Testis (tissue), 5 donors: ENCODE results near the gene ZNF365. TPM values are rescaled to one million over a fixed set of nuclear protein-coding genes. Genes with fewer than 3 reads are reported as not detected.

ENCODE experiments used
- DNase-seq: peaks from one replicate; pipeline ENCODE4 v3.0.0-alpha.2; 2019
- H3K27ac ChIP-seq, 2 donors: fragments of 200-600 bp; sonication (generic); one replicate each; pipeline ENCODE4 v1.5.1; 2019
- H3K27me3 ChIP-seq: fragments of 200-600 bp; sonication (generic); one replicate; pipeline ENCODE4 v1.5.1; 2019
- H3K36me3 ChIP-seq: fragments of 200-600 bp; sonication (generic); one replicate; pipeline ENCODE4 v1.5.1; 2017; ENCODE audit warnings: low read depth; ENCODE audit errors: missing control alignments
- H3K4me1 ChIP-seq: fragments of 200-600 bp; sonication (generic); one replicate; pipeline ENCODE4 v1.5.1; 2019
- H3K4me3 ChIP-seq, 2 donors: fragments of 200-600 bp; sonication (generic); one replicate each; pipeline ENCODE4 v1.5.1; 2017 to 2019
- H3K9me3 ChIP-seq: fragments of 200-600 bp; sonication (generic); one replicate; pipeline ENCODE4 v1.5.1; 2017
- CTCF ChIP-seq, 3 experiments: fragments of 450-650 bp in 2 of 3; fragments of 200-600 bp in 1 of 3; sonication (generic) in 1 of 3; IDR thresholded peaks; one replicate each; pipeline ENCODE4 v1.5.1; 2016 to 2019; ENCODE audit warnings: antibody characterized with exemption in 3 of 3, mild to moderate bottlenecking in 2 of 3, moderate library complexity in 1 of 3
- POLR2A ChIP-seq: fragments of 450-650 bp; IDR thresholded peaks from one replicate; pipeline ENCODE4 v1.6.1; 2017; ENCODE audit warnings: antibody characterized with exemption, mild to moderate bottlenecking, moderate library complexity
- WGBS, 2 donors: methylation state at CpG; one replicate each; pipeline ENCODE4 v1.1.5; 2018; 5-methylcytosine and 5-hydroxymethylcytosine counted together
- intact Hi-C: fragments of 100-400 bp; cut with DNase I; formaldehyde crosslinking; loops from one replicate; pipeline ENCODE4 v1.15.1; 2023; ENCODE audit warnings: low total_unique reads
- long read RNA-seq, 2 donors: transcript quantifications; one replicate each; lab custom pipeline, GENCODE V29; 2026
- polyA plus RNA-seq: library from polyadenylated mRNA; stranded (reverse); fragments of 350-450 nt; fragmentation: Illumina TruSeq; extraction: RNeasy Lipid Tissue Mini Kit (QIAGEN cat#74804); gene quantifications from one replicate; pipeline ENCODE4 v1.2.3, GENCODE V29; 2014; ENCODE audit warnings: low read depth, low replicate concordance; ENCODE audit not compliant: insufficient read depth
- total RNA-seq, 2 donors: library from RNA; depleted of rRNA; stranded (reverse); fragments of >200 nt; gene quantifications; one replicate each; pipeline ENCODE4 v1.2.3, GENCODE V29; 2016

Gene ZNF365
- total RNA-seq (1 to 10 TPM; 1.2 to 2.8 TPM), polyA plus RNA-seq (1.0 TPM)
- long read RNA-seq, donor 1, result 0 reads
- long read RNA-seq, donor 2, result 0 reads

- H3K36me3 ChIP-seq, result no peaks in the 10 kb centered on the region
- intact Hi-C loops, result no loop called here
- H3K4me1 ChIP-seq, result peaks cover 4% of the 10 kb centered on the region
- DNase-seq, result no peak
- no peaks in the 10 kb centered on the region for H3K27me3 ChIP-seq
- WGBS, 2 donors, result 0 to 4% methylated on average over 17 to 22 of the region's 73 CpGs
- TF ChIP-seq POLR2A, result no peak
- TF ChIP-seq CTCF (IDR thresholded peaks at IDR 0.05), result no peak
- no peaks in the 10 kb centered on the region for H3K9me3 ChIP-seq
- H3K27ac ChIP-seq, result peak within 1 kb of the TSS in 1 of 2 donors; percentile 45
- H3K4me3 ChIP-seq, result peak within 1 kb of the TSS; percentile 62 to 66
Observed at GRCh38 chr10:62373995-62374861, at the start of gene ZNF365. Gene ZNF365, plus strand, starts transcription at chr10:62374369. Its CDS starts 1,825 bp downstream, at chr10:62376194.

- H3K27ac ChIP-seq, result no peak overlapping the region
- intact Hi-C loops, result no loop called here
- no peaks in the 10 kb centered on the region for H3K4me1 ChIP-seq
- H3K36me3 ChIP-seq, result no peaks in the 10 kb centered on the region
- no peaks in the 10 kb centered on the region for H3K9me3 ChIP-seq
- H3K27me3 ChIP-seq, result no peaks in the 10 kb centered on the region
- TF ChIP-seq CTCF (IDR thresholded peaks at IDR 0.05), result no peak
- no peak for TF ChIP-seq POLR2A
- no peak for DNase-seq
- H3K4me3 ChIP-seq, result no peak overlapping the region
- 63 to 66% methylated on average over 1 of the region's 1 CpG for WGBS, 2 donors
Observed at GRCh38 chr10:62326176-62326575, 48.0 kb upstream of the ZNF365 start.

- Histone ChIP-seq H3K27me3 (no peaks in the 10 kb centered on the region), H3K9me3 (no peaks in the 10 kb centered on the region), H3K36me3 (no peaks in the 10 kb centered on the region), H3K27ac (no peak overlapping the region), H3K4me1 (no peaks in the 10 kb centered on the region), H3K4me3 (no peak overlapping the region)
- intact Hi-C loops, result no loop called here
- TF ChIP-seq CTCF (IDR thresholded peaks at IDR 0.05) (no peak), POLR2A (no peak)
- 69 to 79% methylated on average over 3 of the region's 3 CpGs for WGBS, 2 donors
- no peak for DNase-seq
Observed at GRCh38 chr10:62327885-62328284, 46.3 kb upstream of the ZNF365 start.

- H3K4me3 ChIP-seq, result no peak overlapping the region
- H3K27me3 ChIP-seq, result no peaks in the 10 kb centered on the region
- no peaks in the 10 kb centered on the region for H3K4me1 ChIP-seq
- no peaks in the 10 kb centered on the region for H3K36me3 ChIP-seq
- no peak overlapping the region for H3K27ac ChIP-seq
- intact Hi-C loops, result no loop called here
- 97% methylated on average over 1 of the region's 1 CpG for WGBS, 2 donors
- no peak for DNase-seq
- TF ChIP-seq POLR2A (no peak), CTCF (IDR thresholded peaks at IDR 0.05) (no peak)
- no peaks in the 10 kb centered on the region for H3K9me3 ChIP-seq
Observed at GRCh38 chr10:62330213-62330612, 44.0 kb upstream of the ZNF365 start.

- Histone ChIP-seq H3K4me3 (no peak overlapping the region), H3K4me1 (no peaks in the 10 kb centered on the region), H3K9me3 (no peaks in the 10 kb centered on the region), H3K36me3 (no peaks in the 10 kb centered on the region), H3K27me3 (no peaks in the 10 kb centered on the region), H3K27ac (no peak overlapping the region)
- TF ChIP-seq POLR2A (no peak), CTCF (IDR thresholded peaks at IDR 0.05) (no peak)
- intact Hi-C loops, result no loop called here
- no peak for DNase-seq
Observed at GRCh38 chr10:62332406-62332805, 41.8 kb upstream of the ZNF365 start.
